Pulmonary artery endothelial cell (primary cell): ENCODE measurements around the gene ERVMER34-1. TPM values are rescaled to one million over a fixed set of nuclear protein-coding genes. Genes with fewer than 3 reads are reported as not detected.

ENCODE experiments used
- total RNA-seq: library from RNA; depleted of rRNA; stranded (reverse); fragments of >200 nt; gene quantifications from 2 replicates; pipeline ENCODE4 v1.2.3, GENCODE V29; 2014

ERVMER34-1 gene
- total RNA-seq, 1 donor from 2014 or later: under 0.01 TPM

Other genes starting within 250 kb of the ERVMER34-1 start
- 12.7 and 17.8 TPM in 2 replicates for gene USP46, start 92.1 kb downstream of the ERVMER34-1 start, total RNA-seq
- gene RASL11B, start 110.9 kb upstream of the ERVMER34-1 start, total RNA-seq: 0.11 TPM in 1 of 2 replicates, not detected in the other